ENCODE data around the gene ATF2.

ATF2 gene

GRCh38 chr2:175167076-175167791 lies 769 bp downstream of the ATF2 start:
- H3K27me3 ChIP-seq (ENCODE audit: low read length), result no peaks in the 10 kb centered on the region
- no peaks in the 10 kb centered on the region for H3K36me3 ChIP-seq (ENCODE audit: low read length)
- peak overlapping the region; percentile 86 for H3K9ac ChIP-seq (ENCODE audit: low read length)
- peaks cover 58% of the 10 kb centered on the region for H3K79me2 ChIP-seq (ENCODE audit: insufficient read depth, low read length)
- peak overlapping the region; percentile 86 for H3K4me2 ChIP-seq (ENCODE audit: low read depth, low read length, poor library complexity, severe bottlenecking)
- TF ChIP-seq, protein P1, sequence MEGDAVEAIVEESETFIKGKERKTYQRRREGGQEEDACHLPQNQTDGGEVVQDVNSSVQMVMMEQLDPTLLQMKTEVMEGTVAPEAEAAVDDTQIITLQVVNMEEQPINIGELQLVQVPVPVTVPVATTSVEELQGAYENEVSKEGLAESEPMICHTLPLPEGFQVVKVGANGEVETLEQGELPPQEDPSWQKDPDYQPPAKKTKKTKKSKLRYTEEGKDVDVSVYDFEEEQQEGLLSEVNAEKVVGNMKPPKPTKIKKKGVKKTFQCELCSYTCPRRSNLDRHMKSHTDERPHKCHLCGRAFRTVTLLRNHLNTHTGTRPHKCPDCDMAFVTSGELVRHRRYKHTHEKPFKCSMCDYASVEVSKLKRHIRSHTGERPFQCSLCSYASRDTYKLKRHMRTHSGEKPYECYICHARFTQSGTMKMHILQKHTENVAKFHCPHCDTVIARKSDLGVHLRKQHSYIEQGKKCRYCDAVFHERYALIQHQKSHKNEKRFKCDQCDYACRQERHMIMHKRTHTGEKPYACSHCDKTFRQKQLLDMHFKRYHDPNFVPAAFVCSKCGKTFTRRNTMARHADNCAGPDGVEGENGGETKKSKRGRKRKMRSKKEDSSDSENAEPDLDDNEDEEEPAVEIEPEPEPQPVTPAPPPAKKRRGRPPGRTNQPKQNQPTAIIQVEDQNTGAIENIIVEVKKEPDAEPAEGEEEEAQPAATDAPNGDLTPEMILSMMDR (IDR thresholded peaks at IDR 0.05; ENCODE audit: insufficient read depth, low read length, poor library complexity, severe bottlenecking), result no peak
- TF ChIP-seq EZH2phosphoT487 (conservative IDR thresholded peaks at IDR 0.05; ENCODE audit: low read length), result no peak
- H4K20me1 ChIP-seq (ENCODE audit: low read depth, low read length), result peaks cover 10% of the 10 kb centered on the region
- H3K9me2 ChIP-seq (replicated peaks; ENCODE audit: insufficient read depth, low read length), result no peaks in the 10 kb centered on the region
- H3K27ac ChIP-seq (ENCODE audit: low read depth, low read length), result peak overlapping the region; percentile 62
- H3K9me3 ChIP-seq (ENCODE audit: insufficient read depth, low read length), result no peaks in the 10 kb centered on the region
- H2AFZ ChIP-seq (ENCODE audit: low read depth, low read length, severe bottlenecking), result peak overlapping the region; percentile 82
- H3F3A ChIP-seq (ENCODE audit: insufficient read depth), result peaks cover 19% of the 10 kb centered on the region
- H3K4me3 ChIP-seq (ENCODE audit: insufficient read depth, low read length, poor library complexity, severe bottlenecking), result peak overlapping the region; percentile 94

GRCh38 chr2:175166216-175166824 lies 1.7 kb downstream of the ATF2 start:
- Histone ChIP-seq H3K27ac (ENCODE audit: low read depth, low read length) (0 out of 2 replicates have a peak overlapping the region, but pooled peaks have one; percentile 2), H3K9ac (ENCODE audit: low read length) (peak overlapping the region; percentile 86), H3K9me2 (replicated peaks; ENCODE audit: insufficient read depth, low read length) (no peaks in the 10 kb centered on the region), H3K27me3 (ENCODE audit: low read length) (no peaks in the 10 kb centered on the region), H3K79me2 (ENCODE audit: insufficient read depth, low read length) (peaks cover 68% of the 10 kb centered on the region), H2AFZ (ENCODE audit: low read depth, low read length, severe bottlenecking) (no peak overlapping the region), H4K20me1 (ENCODE audit: low read depth, low read length) (peaks cover 14% of the 10 kb centered on the region), H3K4me2 (ENCODE audit: low read depth, low read length, poor library complexity, severe bottlenecking) (peak overlapping the region; percentile 86), H3K9me3 (ENCODE audit: insufficient read depth, low read length) (no peaks in the 10 kb centered on the region), H3K36me3 (ENCODE audit: low read length) (no peaks in the 10 kb centered on the region), H3K4me3 (ENCODE audit: insufficient read depth, low read length, poor library complexity, severe bottlenecking) (peak overlapping the region; percentile 94), H3F3A (ENCODE audit: insufficient read depth) (peaks cover 14% of the 10 kb centered on the region)
- TF ChIP-seq, protein P1 (IDR thresholded peaks at IDR 0.05; ENCODE audit: insufficient read depth, low read length, poor library complexity, severe bottlenecking), result no peak
- TF ChIP-seq EZH2phosphoT487 (conservative IDR thresholded peaks at IDR 0.05; ENCODE audit: low read length), result no peak

GRCh38 chr2:175164235-175164634 lies 3.8 kb downstream of the ATF2 start:
- Histone ChIP-seq H3K4me2 (ENCODE audit: low read depth, low read length, poor library complexity, severe bottlenecking) (peak overlapping the region; percentile 6), H3K36me3 (ENCODE audit: low read length) (0 out of 2 replicates have a peak, but pooled peaks cover 2% of the 10 kb centered on the region), H2AFZ (ENCODE audit: low read depth, low read length, severe bottlenecking) (no peak overlapping the region), H3K79me2 (ENCODE audit: insufficient read depth, low read length) (peaks cover 88% of the 10 kb centered on the region), H3K27ac (ENCODE audit: low read depth, low read length) (no peak overlapping the region), H3K27me3 (ENCODE audit: low read length) (no peaks in the 10 kb centered on the region), H4K20me1 (ENCODE audit: low read depth, low read length) (peaks cover 25% of the 10 kb centered on the region), H3F3A (ENCODE audit: insufficient read depth) (peaks cover 5% of the 10 kb centered on the region; the same call in 1 of the 2 replicates), H3K9ac (ENCODE audit: low read length) (no peak overlapping the region), H3K4me3 (ENCODE audit: insufficient read depth, low read length, poor library complexity, severe bottlenecking) (no peak overlapping the region), H3K9me3 (ENCODE audit: insufficient read depth, low read length) (no peaks in the 10 kb centered on the region), H3K9me2 (replicated peaks; ENCODE audit: insufficient read depth, low read length) (no peaks in the 10 kb centered on the region)
- TF ChIP-seq EZH2phosphoT487 (conservative IDR thresholded peaks at IDR 0.05; ENCODE audit: low read length), result no peak
- TF ChIP-seq, protein P1 (IDR thresholded peaks at IDR 0.05; ENCODE audit: insufficient read depth, low read length, poor library complexity, severe bottlenecking), result no peak

Data from SU-DHL-6 (cell line).